Uterus (tissue), 4 donors: Measurements from ENCODE around the gene MLH1. TPM values are rescaled to one million over a fixed set of nuclear protein-coding genes. Genes with fewer than 3 reads are reported as not detected.
"Not testable (repeated sequence)": the region's sequence is repeated elsewhere in the genome, so short reads cannot be mapped to it uniquely, and the experiment has no call there.

ENCODE experiments used
- DNase-seq, 2 donors: peaks; one replicate each; pipeline ENCODE4 v3.0.0-alpha.2; 2019 to 2020
- H3K27ac ChIP-seq, 2 donors: fragments of 200-600 bp; sonication (generic); 1 replicate in 1 of 2; 2 replicates in 1 of 2; pipeline ENCODE4 v1.5.1; 2016 to 2018
- H3K27me3 ChIP-seq, 2 donors: fragments of 200-600 bp; sonication (generic); one replicate each; pipeline ENCODE4 v1.5.1; 2018 to 2019; ENCODE audit warnings: control low read depth in 1 of 2
- H3K36me3 ChIP-seq, 2 donors: fragments of 200-600 bp; sonication (generic); one replicate each; pipeline ENCODE4 v1.5.1; 2019; ENCODE audit warnings: control low read depth in 1 of 2
- H3K4me1 ChIP-seq, 2 donors: fragments of 200-600 bp; sonication (generic); one replicate each; pipeline ENCODE4 v1.5.1; 2018 to 2019; ENCODE audit warnings: control low read depth in 1 of 2
- H3K4me3 ChIP-seq, 2 donors: fragments of 200-600 bp; sonication (generic); 1 replicate in 1 of 2; 2 replicates in 1 of 2; pipeline ENCODE4 v1.5.1; 2018 to 2019; ENCODE audit warnings: mild to moderate bottlenecking in 1 of 2
- H3K9me3 ChIP-seq, 2 donors: fragments of 200-600 bp; sonication (generic); one replicate each; pipeline ENCODE4 v1.5.1; 2019; ENCODE audit warnings: control low read depth in 1 of 2
- POLR2A ChIP-seq, 2 donors: fragments of 450-650 bp; IDR thresholded peaks; one replicate each; pipeline ENCODE4 v1.6.1; 2016; ENCODE audit warnings: antibody characterized with exemption in 2 of 2, mild to moderate bottlenecking in 1 of 2, moderate library complexity in 1 of 2
- intact Hi-C: fragments of 100-400 bp; cut with DNase I; formaldehyde crosslinking; loops from one replicate; pipeline ENCODE4 v1.15.1; 2023; ENCODE audit warnings: low total_unique reads
- total RNA-seq, 4 donors: library from RNA; depleted of rRNA in 3 of 4; stranded (reverse); fragments of >200 nt in 3 of 4; gene quantifications; one replicate each; pipeline versions ENCODE4 v1.1.0 to v1.2.4, GENCODE V29; 2014 to 2023
- TF ChIP-seq, protein P1 (sequence below), 4 experiments: fragments of 200-600 bp in 2 of 4; fragments of 450-650 bp in 2 of 4; sonication (generic) in 2 of 4; IDR thresholded peaks; one replicate each; pipeline ENCODE4 v1.5.1; 2016 to 2019; ENCODE audit warnings: antibody characterized with exemption in 4 of 4, mild to moderate bottlenecking in 2 of 4, moderate library complexity in 1 of 4
- donor health status: DM: yes; HTN: yes; CAD: no.

The MLH1 gene
- total RNA-seq, 4 donors from 2014 or later, result 5.9 to 64.3 (median 24.4) TPM

DNA sequence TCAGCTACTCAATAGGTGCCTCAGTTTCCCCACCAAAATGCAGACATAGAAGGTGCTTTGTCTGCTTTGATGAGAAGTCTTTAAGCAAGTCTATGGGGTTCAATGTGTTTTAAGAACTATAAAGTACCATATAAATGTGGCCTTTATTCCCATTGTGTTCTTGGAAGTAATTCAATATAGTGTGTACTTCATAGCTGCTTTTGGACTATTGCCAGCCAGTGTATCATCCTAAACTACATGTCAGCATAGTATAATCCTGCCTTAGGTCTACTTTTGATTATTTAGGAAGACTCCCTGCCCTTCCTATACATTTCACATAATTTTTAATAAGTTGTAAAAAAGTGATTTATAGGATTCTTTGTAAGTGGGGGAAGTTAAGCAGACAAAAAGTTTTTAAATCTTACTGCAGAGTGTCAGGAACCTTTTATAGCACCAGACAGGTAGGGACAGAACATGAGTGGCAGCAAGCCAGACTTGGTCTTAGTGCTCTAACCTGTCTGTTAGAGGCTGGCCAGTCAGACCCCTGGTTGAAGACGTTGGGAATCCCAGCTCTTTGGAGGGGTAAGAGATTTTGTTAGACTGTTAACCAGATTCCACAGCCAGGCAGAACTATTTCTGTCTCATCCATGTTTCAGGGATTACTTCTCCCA, 48.4 kb downstream of the MLH1 start:
- Histone ChIP-seq H3K27ac (no peak overlapping the region), H3K36me3 (no peaks in the 10 kb centered on the region), H3K9me3 (no peaks in the 10 kb centered on the region), H3K4me1 (peaks cover 0 to 7% of the 10 kb centered on the region in 2 donors), H3K27me3 (no peaks in the 10 kb centered on the region), H3K4me3 (no peak overlapping the region)
- no peak for TF ChIP-seq POLR2A (IDR thresholded peaks at IDR 0.05)
- TF ChIP-seq, protein P1, sequence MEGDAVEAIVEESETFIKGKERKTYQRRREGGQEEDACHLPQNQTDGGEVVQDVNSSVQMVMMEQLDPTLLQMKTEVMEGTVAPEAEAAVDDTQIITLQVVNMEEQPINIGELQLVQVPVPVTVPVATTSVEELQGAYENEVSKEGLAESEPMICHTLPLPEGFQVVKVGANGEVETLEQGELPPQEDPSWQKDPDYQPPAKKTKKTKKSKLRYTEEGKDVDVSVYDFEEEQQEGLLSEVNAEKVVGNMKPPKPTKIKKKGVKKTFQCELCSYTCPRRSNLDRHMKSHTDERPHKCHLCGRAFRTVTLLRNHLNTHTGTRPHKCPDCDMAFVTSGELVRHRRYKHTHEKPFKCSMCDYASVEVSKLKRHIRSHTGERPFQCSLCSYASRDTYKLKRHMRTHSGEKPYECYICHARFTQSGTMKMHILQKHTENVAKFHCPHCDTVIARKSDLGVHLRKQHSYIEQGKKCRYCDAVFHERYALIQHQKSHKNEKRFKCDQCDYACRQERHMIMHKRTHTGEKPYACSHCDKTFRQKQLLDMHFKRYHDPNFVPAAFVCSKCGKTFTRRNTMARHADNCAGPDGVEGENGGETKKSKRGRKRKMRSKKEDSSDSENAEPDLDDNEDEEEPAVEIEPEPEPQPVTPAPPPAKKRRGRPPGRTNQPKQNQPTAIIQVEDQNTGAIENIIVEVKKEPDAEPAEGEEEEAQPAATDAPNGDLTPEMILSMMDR (IDR thresholded peaks at IDR 0.05), result no peak
- no peak for DNase-seq
- intact Hi-C loops, result no loop called here

DNA sequence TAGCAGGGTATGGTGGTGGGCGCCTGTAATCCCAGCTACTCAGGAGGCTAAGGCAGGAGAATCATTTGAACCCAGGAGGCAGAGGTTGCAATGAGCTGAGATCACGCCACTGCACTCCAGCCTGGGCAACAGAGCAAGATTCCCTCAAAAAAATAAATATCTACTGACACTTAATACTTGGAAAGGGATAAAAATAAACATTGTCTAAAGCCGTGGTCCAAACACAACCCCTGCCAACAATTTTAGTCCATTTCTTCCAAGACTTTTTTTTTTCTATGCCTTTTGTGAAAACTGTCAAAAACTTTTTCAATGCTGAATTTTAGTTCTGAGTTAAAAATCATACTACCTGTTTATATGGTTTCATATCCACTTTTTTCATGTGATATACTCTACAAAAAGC, 49.4 kb downstream of the MLH1 start:
- H3K27ac ChIP-seq, result peak overlapping the region in 1 of 2 donors; percentile 17
- DNase-seq, H3K27me3 ChIP-seq, H3K4me3 ChIP-seq, H3K9me3 ChIP-seq, H3K4me1 ChIP-seq, H3K36me3 ChIP-seq, intact Hi-C loops: not testable (repeated sequence)

DNA sequence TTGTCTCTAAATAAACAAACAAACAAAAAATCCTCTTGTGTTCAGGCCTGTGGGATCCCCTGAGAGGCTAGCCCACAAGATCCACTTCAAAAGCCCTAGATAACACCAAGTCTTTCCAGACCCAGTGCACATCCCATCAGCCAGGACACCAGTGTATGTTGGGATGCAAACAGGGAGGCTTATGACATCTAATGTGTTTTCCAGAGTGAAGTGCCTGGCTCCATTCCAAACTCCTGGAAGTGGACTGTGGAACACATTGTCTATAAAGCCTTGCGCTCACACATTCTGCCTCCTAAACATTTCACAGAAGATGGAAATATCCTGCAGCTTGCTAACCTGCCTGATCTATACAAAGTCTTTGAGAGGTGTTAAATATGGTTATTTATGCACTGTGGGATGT, 57.0 kb downstream of the MLH1 start:
- Histone ChIP-seq H3K27ac (peak overlapping the region; percentile 26 to 46), H3K9me3 (no peaks in the 10 kb centered on the region), H3K4me3 (no peak overlapping the region), H3K36me3 (no peaks in the 10 kb centered on the region), H3K27me3 (no peaks in the 10 kb centered on the region), H3K4me1 (peaks cover 0 to 5% of the 10 kb centered on the region in 2 donors)
- no peak for TF ChIP-seq POLR2A (IDR thresholded peaks at IDR 0.05)
- TF ChIP-seq, protein P1 (IDR thresholded peaks at IDR 0.05), result no peak
- intact Hi-C loops, result no loop called here
- no peak for DNase-seq

DNA sequence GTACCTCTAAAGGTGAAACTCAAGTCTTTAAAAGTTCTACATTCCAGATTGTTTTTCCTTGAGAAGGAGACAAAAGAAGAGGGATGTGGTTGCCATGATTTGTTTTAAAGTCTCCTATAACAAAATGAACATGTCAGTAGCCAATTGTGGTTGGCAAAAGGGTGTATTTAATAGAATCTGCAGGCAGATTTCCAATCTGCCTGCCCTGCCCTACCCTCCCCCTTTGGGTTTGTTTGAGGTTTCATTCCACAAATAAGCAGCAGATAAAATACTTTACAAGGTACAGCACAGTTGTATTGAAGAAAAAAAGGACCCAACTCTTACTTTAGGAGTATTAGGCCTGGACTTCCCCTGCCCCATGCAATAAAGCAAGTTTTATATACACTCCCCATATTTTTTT, 59.5 kb downstream of the MLH1 start:
- TF ChIP-seq POLR2A (IDR thresholded peaks at IDR 0.05), result no peak
- TF ChIP-seq, protein P1 (IDR thresholded peaks at IDR 0.05), result no peak
- H3K27ac ChIP-seq, result no peak overlapping the region
- intact Hi-C loops, result no loop called here
- no peaks in the 10 kb centered on the region for H3K36me3 ChIP-seq
- H3K4me3 ChIP-seq, result no peak overlapping the region
- DNase-seq, result no peak
- no peaks in the 10 kb centered on the region for H3K27me3 ChIP-seq
- H3K9me3 ChIP-seq, result no peaks in the 10 kb centered on the region
- H3K4me1 ChIP-seq, result peaks cover 0 to 5% of the 10 kb centered on the region in 2 donors

DNA sequence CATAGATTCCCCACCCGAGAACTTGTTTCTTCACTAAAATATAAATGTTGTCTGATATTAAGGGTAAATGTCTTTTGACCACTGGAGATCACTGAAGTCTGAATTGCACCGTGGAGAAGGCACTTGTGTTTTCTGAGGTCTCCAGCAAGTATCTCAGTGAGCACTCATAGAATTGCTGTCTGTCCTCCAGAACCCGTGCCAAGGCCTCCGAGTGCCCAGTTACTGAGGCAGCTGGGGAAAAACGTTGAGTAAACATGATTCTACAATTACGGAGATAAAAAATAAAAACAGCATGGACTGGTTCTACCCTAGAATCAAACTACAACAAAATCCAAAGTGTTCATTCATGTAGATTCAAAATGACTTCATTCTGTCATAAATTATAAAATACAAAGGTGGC, 60.0 kb downstream of the MLH1 start:
- H3K36me3 ChIP-seq, result no peaks in the 10 kb centered on the region
- DNase-seq, result no peak
- intact Hi-C loops, result no loop called here
- no peaks in the 10 kb centered on the region for H3K9me3 ChIP-seq
- TF ChIP-seq, protein P1 (IDR thresholded peaks at IDR 0.05), result no peak
- no peak for TF ChIP-seq POLR2A (IDR thresholded peaks at IDR 0.05)
- H3K4me3 ChIP-seq, result no peak overlapping the region
- H3K4me1 ChIP-seq, result peaks cover 0 to 5% of the 10 kb centered on the region in 2 donors
- no peaks in the 10 kb centered on the region for H3K27me3 ChIP-seq
- peak overlapping the region in 1 of 2 donors; percentile 75 for H3K27ac ChIP-seq
